Measurements from ENCODE around the gene CCR7. TPM values are rescaled to one million over a fixed set of nuclear protein-coding genes. Genes with fewer than 3 reads are reported as not detected.

Gene CCR7
- total RNA-seq, 4 donors from 2014 or later = 0.12 to 0.95 (median 0.53) TPM; not detected in 1

GRCh38 chr17:40568074-40568836, 3.0 kb upstream of the CCR7 start:
- 87% methylated on average over 4 of the region's 7 CpGs; no CpG with 5 or more reads in 1 of the 2 donors for WGBS, 2 donors
- Histone ChIP-seq H3K27ac (no peak overlapping the region), H3K27me3 (peaks cover 0 to 9% (median 0%) of the 10 kb centered on the region in 4 donors), H3K36me3 (no peaks in the 10 kb centered on the region), H3K9me3 (no peaks in the 10 kb centered on the region), H3K4me1 (peaks cover 0 to 18% (median 0%) of the 10 kb centered on the region in 3 donors), H3K4me3 (no peak overlapping the region)
- intact Hi-C loops (cut with DNase I) = loop anchor here (10.0 kb wide), 1 partner anchor 203 kb away; the partner anchor contains the start of gene GJD3
- no peak for DNase-seq
- TF ChIP-seq POLR2A (IDR thresholded peaks at IDR 0.05) (no peak), CTCF (IDR thresholded peaks at IDR 0.05) (no peak)

GRCh38 chr17:40567377-40567776, 2.1 kb upstream of the CCR7 start:
- H3K36me3 ChIP-seq = no peaks in the 10 kb centered on the region

GRCh38 chr17:40565769-40566409, 617 bp upstream of the CCR7 start:
- 56 to 59% methylated on average over 2 of the region's 2 CpGs for WGBS, 2 donors
- H3K4me3 ChIP-seq = no peak overlapping the region
- peaks cover 0 to 40% (median under 1%) of the 10 kb centered on the region in 3 donors for H3K4me1 ChIP-seq
- H3K27ac ChIP-seq = peak overlapping the region in 1 of 4 donors; percentile 6
- peaks cover 0 to 9% (median 0%) of the 10 kb centered on the region in 4 donors for H3K27me3 ChIP-seq
- no peaks in the 10 kb centered on the region for H3K36me3 ChIP-seq
- intact Hi-C loops (cut with DNase I) = loop anchor here (10.0 kb wide), 1 partner anchor 201 kb away; the partner anchor contains the start of gene GJD3
- TF ChIP-seq POLR2A (IDR thresholded peaks at IDR 0.05) = no peak
- TF ChIP-seq CTCF (IDR thresholded peaks at IDR 0.05) = no peak
- no peaks in the 10 kb centered on the region for H3K9me3 ChIP-seq
- DNase-seq = no peak

More at GRCh38 chr17:40567377-40567776, 2.1 kb upstream of the CCR7 start:
- 95 to 100% methylated on average over 2 of the region's 2 CpGs for WGBS, 2 donors
- no peak for DNase-seq
- H3K4me3 ChIP-seq = no peak overlapping the region
- TF ChIP-seq CTCF (IDR thresholded peaks at IDR 0.05) = no peak
- TF ChIP-seq POLR2A (IDR thresholded peaks at IDR 0.05) = no peak
- peaks cover 0 to 26% (median 0%) of the 10 kb centered on the region in 3 donors for H3K4me1 ChIP-seq
- intact Hi-C loops (cut with DNase I) = loop anchor here (10.0 kb wide), 1 partner anchor 203 kb away; the partner anchor contains the start of gene GJD3
- H3K9me3 ChIP-seq = no peaks in the 10 kb centered on the region
- H3K27ac ChIP-seq = no peak overlapping the region
- peaks cover 0 to 9% (median 0%) of the 10 kb centered on the region in 4 donors for H3K27me3 ChIP-seq

- 68 to 76% methylated on average over 7 to 10 of the region's 13 CpGs for WGBS, 2 donors
- DNase-seq = no peak
- Histone ChIP-seq H3K4me1 (peaks cover 15 to 55% (median 16%) of the 10 kb centered on the region in 3 donors), H3K36me3 (no peaks in the 10 kb centered on the region), H3K27ac (no peak overlapping the region), H3K27me3 (peaks cover 0 to 8% (median 0%) of the 10 kb centered on the region in 4 donors), H3K4me3 (peak overlapping the region in 2 of 4 donors; percentile 30 to 35), H3K9me3 (no peaks in the 10 kb centered on the region)
- intact Hi-C loops (cut with DNase I) = loop anchor here (10.0 kb wide), 1 partner anchor 200 kb away; the partner anchor contains the start of gene GJD3
- TF ChIP-seq POLR2A (IDR thresholded peaks at IDR 0.05) (no peak), CTCF (IDR thresholded peaks at IDR 0.05) (no peak)
These were observed 933 bp downstream of the CCR7 start for GRCh38 chr17:40564195-40564882.
